HG03469 (cell line): ENCODE results near the gene KAZALD1.

ENCODE experiments used
- ATAC-seq: cut with Tn5 transposase; IDR thresholded peaks from one replicate; pipeline ENCODE4 v1.9.1; 2021; ENCODE audit warnings: mild to moderate bottlenecking, moderate library complexity, moderate number of reproducible peaks; ENCODE audit not compliant: unreplicated experiment

The KAZALD1 gene

DNA sequence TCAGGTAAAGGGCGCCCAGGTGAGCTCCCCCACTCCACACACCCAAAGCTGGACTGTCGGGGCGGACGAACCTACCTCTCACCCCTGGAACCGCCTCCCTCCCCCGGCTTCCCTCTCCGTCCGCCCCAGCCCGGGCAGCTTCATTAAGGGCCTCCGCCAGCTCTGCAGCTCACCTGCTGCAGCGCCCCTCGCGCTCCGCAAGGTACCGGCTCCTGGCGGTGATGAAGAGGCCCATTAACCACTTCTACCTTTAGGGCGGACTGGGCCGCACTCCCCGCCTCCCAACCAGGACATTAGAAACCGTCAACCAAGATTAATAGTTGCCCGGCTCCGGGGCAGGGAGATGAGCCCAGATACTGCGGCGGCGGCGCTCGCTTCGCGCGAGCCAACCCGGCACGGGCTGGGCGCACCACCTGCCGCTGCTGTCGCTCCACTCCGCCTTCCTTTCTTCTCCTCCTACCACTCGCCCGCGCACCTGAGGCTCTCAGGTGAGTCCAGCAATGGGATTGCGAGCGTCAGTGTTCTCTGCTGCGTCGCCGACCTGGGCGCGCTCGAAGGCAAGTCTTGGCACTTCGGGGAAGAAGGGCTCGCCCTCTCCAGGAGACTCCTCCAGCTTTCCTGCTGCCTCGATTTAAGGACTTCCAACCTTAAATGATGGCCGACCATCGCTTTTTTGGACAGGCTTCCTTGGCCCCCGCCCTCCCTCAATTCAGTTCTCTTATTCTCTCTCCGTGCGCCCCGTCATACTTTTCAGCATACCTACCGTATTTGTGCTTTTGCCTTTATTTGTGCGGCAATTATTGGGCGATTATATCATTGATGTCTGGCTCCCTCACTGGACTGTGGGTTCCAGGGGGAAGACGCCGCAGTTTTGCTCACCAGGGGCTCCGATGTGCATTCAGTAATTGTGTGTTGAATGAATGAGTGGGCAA is 13.6 kb upstream of the KAZALD1 start:
- no peak for ATAC-seq

DNA sequence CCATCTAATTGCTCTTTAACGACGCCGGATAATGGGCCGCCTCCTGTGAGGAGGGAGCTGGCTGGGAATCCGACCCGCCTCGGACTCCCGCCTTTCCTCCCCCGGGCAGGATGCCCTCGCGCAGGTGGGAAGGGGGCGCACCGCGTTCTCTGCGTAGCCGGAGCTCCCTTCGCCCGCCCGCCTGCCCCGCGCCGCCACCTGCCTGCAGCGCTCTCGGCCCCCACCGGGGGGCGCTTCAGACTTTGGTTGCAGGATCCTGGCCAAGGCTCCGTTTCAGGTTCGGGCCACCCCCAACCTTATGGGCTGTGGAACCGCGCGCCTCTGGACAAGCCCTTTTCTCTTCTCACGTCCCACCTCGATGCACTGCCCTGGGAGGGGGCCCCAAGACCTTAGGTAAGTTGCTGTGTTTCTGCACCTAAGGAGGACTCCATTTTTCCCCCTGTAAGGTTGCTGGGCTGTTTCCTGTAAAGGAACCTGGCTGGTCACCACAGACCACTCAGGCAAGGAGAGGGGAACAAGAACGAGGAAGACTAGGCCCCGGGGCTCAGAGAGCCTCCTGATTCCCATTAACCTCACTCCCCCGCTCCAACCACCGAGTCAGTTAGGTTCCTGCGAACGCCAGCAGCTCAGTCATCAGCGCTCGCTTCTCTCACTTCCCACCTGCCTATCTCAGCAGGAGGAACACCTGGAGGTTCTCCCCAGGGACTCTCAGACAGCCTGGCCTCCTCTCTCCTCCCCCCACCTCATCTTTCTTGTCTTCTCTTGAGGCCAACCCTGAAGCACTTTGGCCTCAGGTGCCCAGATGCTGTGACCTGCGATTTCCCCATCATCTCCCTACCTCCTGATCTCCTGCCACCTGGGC is 11.3 kb upstream of the KAZALD1 start:
- no peak for ATAC-seq

DNA sequence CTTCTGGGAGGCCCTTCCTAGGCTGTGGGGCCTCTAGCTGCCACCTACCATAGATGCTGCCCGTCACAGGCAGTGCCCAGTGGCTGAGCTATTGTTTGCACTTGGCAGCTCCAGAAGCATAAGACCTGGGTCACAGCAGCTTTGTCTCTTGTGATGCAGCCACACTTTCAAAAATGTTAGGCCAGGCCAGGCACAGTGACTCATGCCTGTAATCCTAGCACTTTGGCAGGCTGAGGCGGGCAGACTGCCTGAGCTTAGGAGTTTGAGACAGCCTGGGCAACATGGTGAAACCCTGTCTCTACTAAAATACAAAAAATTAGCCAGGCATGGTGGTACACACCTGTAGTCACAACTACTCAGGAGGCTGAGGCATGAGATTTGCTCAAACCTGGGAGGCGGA is 9.5 kb upstream of the KAZALD1 start:
- no peak for ATAC-seq

DNA sequence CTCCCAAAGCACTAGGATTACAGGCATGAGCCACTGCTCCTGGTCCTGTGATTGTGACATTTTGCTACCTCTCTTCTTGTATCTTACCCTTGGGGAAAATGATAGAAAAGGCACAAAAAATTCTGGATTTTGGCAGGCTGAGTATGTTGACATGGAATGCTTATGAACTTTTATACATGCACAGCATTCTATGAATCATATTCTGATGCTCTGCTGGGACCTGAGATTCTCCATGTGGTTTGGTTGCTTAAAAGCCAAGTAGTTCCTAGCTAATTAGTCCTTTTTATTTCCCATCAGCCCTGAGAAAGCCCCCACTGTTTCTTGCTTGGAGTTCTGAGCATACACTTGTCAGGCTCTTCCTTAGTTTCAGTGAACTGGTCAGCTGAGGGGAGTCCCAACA is 8.3 kb upstream of the KAZALD1 start:
- ATAC-seq = no peak

DNA sequence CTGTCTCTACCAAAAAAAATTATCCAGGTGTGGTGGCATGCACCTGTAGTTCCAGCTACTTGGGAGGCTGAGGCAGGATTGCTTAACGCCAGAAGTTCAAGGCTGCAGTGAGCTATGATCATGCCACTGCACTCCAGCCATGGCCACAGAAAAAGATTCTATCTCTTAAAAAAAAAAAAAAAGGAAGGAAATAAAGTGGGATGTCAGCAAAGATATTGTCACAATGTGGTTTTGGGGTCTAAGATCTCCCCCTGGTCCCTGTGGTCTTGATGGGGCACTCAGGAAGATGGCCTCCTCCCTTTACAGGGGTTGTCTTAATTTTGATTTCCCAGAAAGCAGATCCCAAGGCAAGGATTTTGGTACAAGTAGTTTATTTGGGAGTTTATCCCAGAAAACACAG is 7.4 kb upstream of the KAZALD1 start:
- ATAC-seq = no peak

DNA sequence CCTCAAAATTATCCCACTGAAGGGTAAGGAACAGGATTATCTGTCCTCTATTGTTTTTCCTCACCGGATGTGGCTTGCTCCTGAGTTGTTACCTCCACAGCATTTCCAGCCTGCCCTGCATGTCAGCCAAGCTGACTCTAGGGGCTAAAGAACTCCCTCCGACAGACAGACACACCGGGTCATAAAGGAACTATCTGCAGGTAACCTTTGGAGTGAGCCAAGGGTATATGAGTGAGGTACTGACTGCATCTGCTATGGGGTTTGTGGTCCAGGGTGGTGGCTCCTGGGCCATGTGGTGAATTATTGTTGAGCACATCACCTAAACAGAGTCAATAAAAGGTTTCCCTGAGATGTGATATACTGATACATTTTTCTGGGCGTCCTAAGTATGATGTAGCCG is 6.9 kb upstream of the KAZALD1 start:
- no peak for ATAC-seq

DNA sequence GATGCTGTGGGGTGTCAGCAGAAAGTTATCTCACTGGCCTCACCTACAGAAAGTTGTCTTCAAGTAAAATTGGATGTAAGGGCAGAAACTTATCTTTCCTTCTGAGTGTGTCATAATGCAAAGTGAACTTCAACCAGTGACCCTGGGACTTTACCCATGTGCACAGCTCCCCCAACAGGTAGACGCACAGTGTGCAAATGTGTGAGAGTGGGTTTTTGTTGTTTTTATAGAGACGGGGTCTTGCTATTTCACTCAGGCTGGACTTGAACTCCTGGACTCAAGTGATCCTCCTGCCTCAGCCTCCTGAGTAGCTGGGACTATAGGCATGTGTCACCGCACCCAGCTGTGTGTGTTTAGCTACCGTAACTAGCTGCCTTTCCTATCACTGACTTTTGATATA is 6.4 kb upstream of the KAZALD1 start:
- ATAC-seq = no peak

DNA sequence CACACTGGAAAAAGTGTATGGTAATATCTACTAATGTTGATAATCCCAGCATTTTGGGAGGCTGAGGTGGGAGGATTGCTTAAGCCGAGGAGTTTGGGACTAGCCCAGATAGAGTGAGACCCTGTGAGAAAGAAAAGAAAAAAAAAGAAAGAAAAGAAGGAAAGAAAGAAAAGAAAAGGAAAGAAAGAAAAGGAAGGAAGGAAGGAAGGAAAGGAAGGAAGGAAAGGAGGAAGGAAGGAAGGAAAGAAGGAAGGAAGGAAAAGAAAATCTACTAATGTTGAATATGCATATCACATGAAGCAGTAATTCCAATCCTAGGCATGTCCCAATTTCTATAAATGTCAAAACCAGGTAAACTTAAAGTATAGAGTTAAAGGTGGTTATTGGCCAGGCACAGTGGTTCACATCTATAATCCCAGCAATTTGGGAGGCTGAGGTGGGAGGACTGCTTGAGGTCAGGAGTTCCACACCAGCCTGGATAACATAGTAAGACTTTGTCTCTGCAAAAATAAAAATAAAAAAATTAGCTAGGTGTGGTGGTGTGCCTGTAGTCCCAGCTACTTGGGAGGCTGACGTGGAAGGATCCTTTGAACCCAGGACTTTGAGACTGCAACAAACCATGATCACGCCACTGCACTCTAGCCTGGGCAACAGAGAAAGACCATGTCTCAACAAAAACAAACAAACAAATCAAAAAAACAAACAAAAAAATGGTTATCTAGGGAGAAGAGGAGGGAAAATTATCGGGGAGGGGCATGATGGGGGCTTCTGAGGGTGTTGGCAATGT is 5.2 kb upstream of the KAZALD1 start:
- no peak for ATAC-seq

DNA sequence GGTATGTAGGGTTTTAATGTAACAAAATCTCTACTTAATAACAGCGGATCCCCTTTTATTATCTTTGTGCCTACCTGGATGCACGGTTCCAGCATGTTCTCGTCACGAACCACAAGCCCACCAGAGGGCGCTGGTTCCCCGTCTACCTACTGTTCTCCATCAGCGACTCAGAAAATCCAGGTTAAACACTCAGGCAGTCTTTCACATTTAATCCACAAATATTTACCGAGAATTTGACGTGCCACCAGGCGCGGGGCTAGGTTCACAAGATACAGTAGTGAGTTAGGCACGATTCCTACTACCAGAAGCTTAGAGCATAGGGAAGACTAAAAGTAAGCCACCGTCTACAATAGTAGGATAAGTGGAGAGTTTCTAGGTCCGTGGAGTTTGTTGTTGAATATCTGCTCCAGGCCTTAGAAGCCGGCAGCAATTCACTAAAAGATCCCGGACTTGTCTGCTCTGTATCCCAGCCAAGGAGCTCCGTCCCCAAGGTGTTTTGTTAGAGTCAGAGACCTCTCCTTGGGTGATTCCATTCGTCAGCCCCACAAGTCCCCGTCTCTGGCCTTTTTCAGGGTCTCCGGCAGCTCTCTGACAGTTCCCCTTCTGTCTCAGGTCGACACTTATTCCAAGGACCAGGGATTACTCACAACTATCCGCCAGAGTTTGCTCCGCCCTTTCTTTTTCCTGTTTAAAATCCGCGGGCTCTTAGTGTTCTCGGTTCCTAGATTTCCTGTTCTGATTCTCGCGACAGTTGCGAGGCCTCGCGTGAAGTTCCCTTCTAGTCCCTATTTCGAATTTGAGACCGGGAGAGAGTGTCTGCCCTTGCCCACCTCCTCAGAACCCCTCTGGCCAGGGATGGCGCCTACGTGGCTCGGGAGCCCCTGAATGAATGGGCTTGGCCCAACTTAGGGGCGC is 1.5 kb upstream of the KAZALD1 start:
- ATAC-seq = peak; percentile 27

DNA sequence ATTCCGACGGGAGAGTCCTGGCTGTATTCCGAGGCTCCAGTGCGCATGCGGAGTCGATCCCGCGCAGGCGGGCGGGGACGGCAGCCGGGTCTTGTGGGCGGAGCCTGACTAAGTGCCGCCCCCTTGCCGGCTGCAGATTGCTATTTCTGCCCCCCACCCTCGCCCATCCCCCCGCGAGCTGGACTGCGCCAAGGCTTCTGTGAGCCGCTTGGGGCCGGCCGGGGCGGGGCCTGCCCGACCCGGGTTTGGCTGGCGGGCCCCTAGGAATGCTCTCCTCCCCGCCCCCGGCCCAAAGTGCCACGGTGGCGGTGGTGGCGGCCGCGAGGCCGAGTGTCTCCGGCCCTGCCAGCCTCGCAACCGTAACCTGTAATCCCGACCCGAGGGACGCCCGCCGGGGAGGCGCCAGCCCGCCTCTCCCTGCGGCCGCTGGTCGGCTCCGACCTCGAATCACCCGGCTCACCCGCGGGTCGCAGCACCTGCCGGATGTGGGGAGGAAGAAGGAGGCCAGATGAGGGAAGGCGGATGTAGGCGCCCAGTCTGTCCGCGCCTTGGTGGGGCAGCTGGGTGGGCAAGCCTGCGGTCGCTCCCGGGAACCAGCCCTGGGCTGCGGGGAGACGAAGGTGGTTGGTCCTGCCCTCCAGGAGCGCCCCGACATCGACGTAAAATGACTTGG is 702 bp upstream of the KAZALD1 start:
- ATAC-seq = peak; percentile 34

DNA sequence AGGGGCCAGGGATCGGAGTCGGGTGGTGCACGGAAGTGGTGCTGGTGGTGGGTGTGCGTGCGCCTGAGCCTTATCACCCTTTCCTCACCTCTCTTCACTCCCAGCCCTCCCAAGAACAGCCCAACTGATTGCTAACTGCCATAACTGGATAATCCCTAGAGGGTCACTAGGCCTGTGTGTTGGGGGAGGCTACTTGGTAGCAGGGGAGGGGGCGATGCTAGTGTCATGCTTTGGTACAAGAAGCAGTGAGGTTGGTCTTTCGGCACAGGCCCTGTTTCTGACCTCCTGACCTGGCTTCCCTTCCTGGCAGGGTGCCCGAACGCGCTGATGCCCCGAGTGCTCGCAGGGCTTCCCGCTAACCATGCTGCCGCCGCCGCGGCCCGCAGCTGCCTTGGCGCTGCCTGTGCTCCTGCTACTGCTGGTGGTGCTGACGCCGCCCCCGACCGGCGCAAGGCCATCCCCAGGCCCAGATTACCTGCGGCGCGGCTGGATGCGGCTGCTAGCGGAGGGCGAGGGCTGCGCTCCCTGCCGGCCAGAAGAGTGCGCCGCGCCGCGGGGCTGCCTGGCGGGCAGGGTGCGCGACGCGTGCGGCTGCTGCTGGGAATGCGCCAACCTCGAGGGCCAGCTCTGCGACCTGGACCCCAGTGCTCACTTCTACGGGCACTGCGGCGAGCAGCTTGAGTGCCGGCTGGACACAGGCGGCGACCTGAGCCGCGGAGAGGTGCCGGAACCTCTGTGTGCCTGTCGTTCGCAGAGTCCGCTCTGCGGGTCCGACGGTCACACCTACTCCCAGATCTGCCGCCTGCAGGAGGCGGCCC is 652 bp downstream of the KAZALD1 start:
- no peak for ATAC-seq

DNA sequence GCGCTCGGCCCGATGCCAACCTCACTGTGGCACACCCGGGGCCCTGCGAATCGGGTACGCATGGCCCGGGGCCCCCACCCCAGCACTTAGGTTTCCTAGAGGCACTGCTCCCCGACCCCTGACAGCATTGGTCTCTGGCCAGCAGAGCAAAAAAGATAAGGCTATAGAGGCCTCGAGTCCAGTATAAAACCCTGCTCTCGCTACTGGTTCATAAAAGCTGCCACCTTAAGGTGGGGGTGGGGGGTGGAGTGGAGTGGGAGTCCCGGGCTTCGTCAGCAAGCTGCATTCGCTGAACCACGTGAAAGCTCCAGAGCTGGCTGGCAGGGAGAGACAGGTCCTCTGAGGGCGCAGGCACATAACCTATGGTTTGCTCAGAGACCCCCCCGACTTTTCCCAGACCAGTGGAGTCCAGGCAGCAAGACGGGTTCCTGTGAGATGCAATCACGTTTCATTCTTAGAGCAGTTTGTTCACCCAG is 1.3 kb downstream of the KAZALD1 start:
- ATAC-seq = no peak

DNA sequence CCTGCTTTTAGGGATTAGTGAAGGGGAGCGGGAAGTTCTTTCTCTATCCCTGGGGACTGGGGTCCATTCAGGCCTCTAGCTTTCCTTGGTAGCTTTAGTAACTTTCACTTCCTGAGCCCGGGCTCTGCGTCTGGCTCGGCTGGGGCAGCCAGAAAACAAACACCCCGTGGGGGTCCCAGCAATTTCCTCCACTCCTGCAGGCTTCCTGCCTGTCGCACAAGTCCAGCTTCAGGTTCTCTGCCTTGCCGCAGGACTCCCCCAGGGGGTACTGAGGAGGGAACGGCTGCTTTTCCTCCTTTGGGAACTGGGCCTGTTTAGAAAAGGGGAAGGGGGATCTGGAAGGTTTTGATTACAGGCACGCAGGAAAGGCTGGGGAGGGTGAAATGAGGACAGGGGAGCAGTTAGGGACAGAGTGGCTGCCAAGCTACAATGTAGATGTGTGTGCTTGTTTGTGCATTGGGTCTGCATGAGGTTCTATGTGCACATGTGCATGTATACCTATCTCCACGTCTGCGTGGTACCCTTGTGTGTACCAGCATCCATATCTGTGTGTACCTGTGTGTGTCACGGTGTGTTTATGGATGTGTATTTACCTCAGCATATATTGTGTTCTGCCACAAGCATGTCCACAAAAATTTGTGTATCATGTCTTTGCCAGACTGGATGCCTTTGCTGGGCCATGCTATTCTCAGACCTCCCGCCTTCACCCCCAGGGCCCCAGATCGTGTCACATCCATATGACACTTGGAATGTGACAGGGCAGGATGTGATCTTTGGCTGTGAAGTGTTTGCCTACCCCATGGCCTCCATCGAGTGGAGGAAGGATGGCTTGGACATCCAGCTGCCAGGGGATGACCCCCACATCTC is 2.0 kb downstream of the KAZALD1 start:
- ATAC-seq = no peak

DNA sequence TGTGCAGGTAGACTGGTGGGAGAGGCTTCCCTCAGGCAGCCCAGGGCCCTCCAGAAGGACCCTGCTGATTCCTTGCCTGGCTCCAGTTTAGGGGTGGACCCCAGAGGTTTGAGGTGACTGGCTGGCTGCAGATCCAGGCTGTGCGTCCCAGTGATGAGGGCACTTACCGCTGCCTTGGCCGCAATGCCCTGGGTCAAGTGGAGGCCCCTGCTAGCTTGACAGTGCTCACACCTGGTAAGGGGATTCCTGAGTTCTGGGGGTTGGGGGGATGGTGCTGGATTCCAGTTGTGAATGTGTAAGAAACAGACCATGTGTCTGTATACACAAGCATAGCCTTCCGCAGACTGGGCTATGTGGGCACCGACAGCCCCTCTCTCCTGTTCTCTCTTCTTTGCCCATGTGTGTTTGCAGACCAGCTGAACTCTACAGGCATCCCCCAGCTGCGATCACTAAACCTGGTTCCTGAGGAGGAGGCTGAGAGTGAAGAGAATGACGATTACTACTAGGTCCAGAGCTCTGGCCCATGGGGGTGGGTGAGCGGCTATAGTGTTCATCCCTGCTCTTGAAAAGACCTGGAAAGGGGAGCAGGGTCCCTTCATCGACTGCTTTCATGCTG is 2.7 kb downstream of the KAZALD1 start:
- ATAC-seq = no peak

DNA sequence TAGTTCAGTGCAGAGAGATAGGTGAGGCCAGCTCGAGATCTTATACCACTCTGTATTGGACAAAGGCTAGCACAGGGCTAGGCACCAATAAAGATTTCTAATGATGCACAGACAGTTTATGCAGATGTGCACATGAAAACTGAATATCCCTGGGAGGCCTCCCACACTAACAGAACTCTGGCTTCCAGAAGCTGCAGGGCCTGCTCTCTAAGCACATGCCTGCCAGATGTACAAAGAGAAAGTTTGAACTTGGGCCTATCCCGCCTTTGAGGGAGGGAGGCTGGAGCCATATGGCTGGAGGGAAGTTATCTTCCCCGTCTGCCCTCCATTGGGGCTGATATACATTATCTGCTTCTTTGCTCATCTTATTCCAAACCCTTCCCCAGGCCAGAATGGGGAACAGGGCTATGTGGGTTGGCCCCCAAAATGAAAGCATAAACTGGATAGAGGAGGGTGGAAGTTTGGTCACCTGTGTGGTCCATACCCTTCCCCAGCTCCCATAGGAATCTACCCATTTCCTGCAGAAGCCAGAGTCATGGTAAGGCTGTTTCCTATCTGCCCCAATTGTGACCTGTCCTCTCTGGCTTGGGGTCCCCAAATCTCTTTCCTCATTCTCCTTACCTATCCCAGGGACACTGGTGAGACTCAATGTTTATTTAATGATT is 3.8 kb downstream of the KAZALD1 start:
- no peak for ATAC-seq

DNA sequence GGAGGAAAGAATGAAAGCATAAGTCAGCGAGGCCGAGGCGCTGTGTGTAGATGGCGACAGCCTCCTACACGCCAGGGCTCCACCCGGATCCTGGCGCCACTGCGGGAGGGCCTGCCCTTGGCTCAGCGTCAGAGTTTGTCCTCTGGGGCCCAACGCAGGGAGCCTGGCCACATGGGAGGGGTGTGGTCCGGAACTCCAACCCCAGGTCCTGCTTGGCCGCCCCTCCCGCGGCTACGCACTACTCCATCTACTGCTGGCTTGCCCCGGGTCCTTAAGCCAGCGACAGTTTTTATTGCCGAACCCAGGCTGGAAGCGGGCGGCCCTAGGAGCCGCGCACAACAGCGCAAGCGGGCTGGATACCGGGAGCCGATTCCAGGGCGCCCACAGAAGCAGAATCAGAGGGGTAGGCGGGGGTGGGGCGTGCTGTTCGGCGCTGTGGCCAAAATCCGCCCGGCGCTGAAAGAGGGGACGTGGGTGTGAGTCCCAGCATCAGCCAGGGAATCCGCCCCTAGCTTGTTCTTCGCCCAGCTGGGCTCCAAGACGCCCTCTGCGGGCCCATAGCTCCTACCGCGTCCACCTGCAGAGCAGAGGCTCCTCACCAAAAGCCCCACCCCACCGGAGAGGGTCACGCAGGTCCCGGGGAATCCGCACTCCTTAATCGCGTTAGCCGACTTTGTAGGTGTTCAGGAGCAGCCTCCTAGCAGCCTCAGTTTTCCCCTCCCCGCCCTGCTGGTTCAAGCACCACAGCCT is 4.5 kb downstream of the KAZALD1 start:
- ATAC-seq = no peak
